Mononuclear cell (primary cell): Measurements from ENCODE around the gene NDFIP2. TPM values are rescaled to one million over a fixed set of nuclear protein-coding genes. Genes with fewer than 3 reads are reported as not detected.

ENCODE experiments used
- H3K27me3 ChIP-seq: 2 replicates; pipeline ENCODE4 v1.6.0; 2011; ENCODE audit warnings: low read length, control low read depth; ENCODE audit not compliant: insufficient read depth
- H3K4me1 ChIP-seq: 2 replicates; pipeline ENCODE4 v1.5.1; 2011; ENCODE audit warnings: mild to moderate bottlenecking, low read length, control low read depth; ENCODE audit not compliant: insufficient read depth
- H3K4me3 ChIP-seq: 2 replicates; pipeline ENCODE4 v1.5.1; 2011; ENCODE audit warnings: mild to moderate bottlenecking, low read length, moderate library complexity
- H3K9me3 ChIP-seq: 2 replicates; pipeline ENCODE4 v1.5.1; 2011; ENCODE audit warnings: low read depth, mild to moderate bottlenecking, control low read depth, low read length
- total RNA-seq: library from RNA; depleted of rRNA; stranded (reverse); fragments of >200 nt; gene quantifications from one replicate; pipeline ENCODE4 v1.2.3, GENCODE V29; 2012

Gene NDFIP2
- total RNA-seq, 1 donor, result 1.2 TPM

- no peaks in the 10 kb centered on the region for H3K9me3 ChIP-seq
Measured at GRCh38 chr13:79497852-79498251, 16.9 kb downstream of the NDFIP2 start.

GRCh38 chr13:79500829-79501228 lies 19.9 kb downstream of the NDFIP2 start:
- H3K4me3 ChIP-seq, result no peak overlapping the region

More at GRCh38 chr13:79497852-79498251, 16.9 kb downstream of the NDFIP2 start:
- H3K4me1 ChIP-seq, result no peaks in the 10 kb centered on the region
- H3K4me3 ChIP-seq, result no peak overlapping the region
- peaks cover 6% of the 10 kb centered on the region for H3K27me3 ChIP-seq

GRCh38 chr13:79501538-79502232 lies 20.7 kb downstream of the NDFIP2 start:
- Histone ChIP-seq H3K9me3 (no peaks in the 10 kb centered on the region), H3K4me3 (no peak overlapping the region), H3K27me3 (no peaks in the 10 kb centered on the region), H3K4me1 (no peaks in the 10 kb centered on the region)

More at GRCh38 chr13:79500829-79501228, 19.9 kb downstream of the NDFIP2 start:
- H3K27me3 ChIP-seq, result peaks cover 2% of the 10 kb centered on the region
- H3K9me3 ChIP-seq, result no peaks in the 10 kb centered on the region
- H3K4me1 ChIP-seq, result no peaks in the 10 kb centered on the region

GRCh38 chr13:79502859-79503468 lies 22.0 kb downstream of the NDFIP2 start:
- no peaks in the 10 kb centered on the region for H3K9me3 ChIP-seq
- no peak overlapping the region for H3K4me3 ChIP-seq
- H3K4me1 ChIP-seq, result no peaks in the 10 kb centered on the region
- H3K27me3 ChIP-seq, result no peaks in the 10 kb centered on the region

GRCh38 chr13:79503473-79504017 lies 22.6 kb downstream of the NDFIP2 start:
- Histone ChIP-seq H3K27me3 (no peaks in the 10 kb centered on the region), H3K9me3 (no peaks in the 10 kb centered on the region), H3K4me1 (no peaks in the 10 kb centered on the region), H3K4me3 (no peak overlapping the region)

- no peaks in the 10 kb centered on the region for H3K9me3 ChIP-seq
- H3K4me3 ChIP-seq, result no peak overlapping the region
- H3K4me1 ChIP-seq, result no peaks in the 10 kb centered on the region
- H3K27me3 ChIP-seq, result no peaks in the 10 kb centered on the region
Measured at GRCh38 chr13:79508224-79508961, 27.4 kb downstream of the NDFIP2 start.

GRCh38 chr13:79511611-79512010 lies 30.7 kb downstream of the NDFIP2 start:
- H3K4me1 ChIP-seq, result no peaks in the 10 kb centered on the region
- H3K4me3 ChIP-seq, result no peak overlapping the region
- no peaks in the 10 kb centered on the region for H3K27me3 ChIP-seq
- H3K9me3 ChIP-seq, result no peaks in the 10 kb centered on the region

GRCh38 chr13:79512950-79513349 lies 32.0 kb downstream of the NDFIP2 start:
- Histone ChIP-seq H3K27me3 (no peaks in the 10 kb centered on the region), H3K4me1 (no peaks in the 10 kb centered on the region), H3K9me3 (no peaks in the 10 kb centered on the region), H3K4me3 (no peak overlapping the region)

GRCh38 chr13:79516595-79516994 lies 35.6 kb downstream of the NDFIP2 start:
- Histone ChIP-seq H3K27me3 (no peaks in the 10 kb centered on the region), H3K9me3 (no peaks in the 10 kb centered on the region), H3K4me3 (no peak overlapping the region), H3K4me1 (no peaks in the 10 kb centered on the region)

- H3K4me1 ChIP-seq, result peaks cover 7% of the 10 kb centered on the region
Measured at GRCh38 chr13:79519255-79519654, 38.3 kb downstream of the NDFIP2 start.

GRCh38 chr13:79522583-79522982 lies 41.6 kb downstream of the NDFIP2 start:
- H3K9me3 ChIP-seq, result no peaks in the 10 kb centered on the region
- peaks cover 13% of the 10 kb centered on the region for H3K4me1 ChIP-seq
- H3K27me3 ChIP-seq, result no peaks in the 10 kb centered on the region
- H3K4me3 ChIP-seq, result no peak overlapping the region

More at GRCh38 chr13:79519255-79519654, 38.3 kb downstream of the NDFIP2 start:
- H3K4me3 ChIP-seq, result no peak overlapping the region
- H3K27me3 ChIP-seq, result no peaks in the 10 kb centered on the region
- no peaks in the 10 kb centered on the region for H3K9me3 ChIP-seq

GRCh38 chr13:79525064-79525857 lies 44.3 kb downstream of the NDFIP2 start:
- H3K4me1 ChIP-seq, result peaks cover 13% of the 10 kb centered on the region
- no peaks in the 10 kb centered on the region for H3K9me3 ChIP-seq
- H3K27me3 ChIP-seq, result no peaks in the 10 kb centered on the region
- no peak overlapping the region for H3K4me3 ChIP-seq

- no peak overlapping the region for H3K4me3 ChIP-seq
- no peaks in the 10 kb centered on the region for H3K9me3 ChIP-seq
- no peaks in the 10 kb centered on the region for H3K27me3 ChIP-seq
- peaks cover 9% of the 10 kb centered on the region for H3K4me1 ChIP-seq
Measured at GRCh38 chr13:79527698-79528097, 46.7 kb downstream of the NDFIP2 start.

- no peaks in the 10 kb centered on the region for H3K27me3 ChIP-seq
- H3K9me3 ChIP-seq, result no peaks in the 10 kb centered on the region
- no peak overlapping the region for H3K4me3 ChIP-seq
- peaks cover 5% of the 10 kb centered on the region for H3K4me1 ChIP-seq
Measured at GRCh38 chr13:79528356-79528755, 47.4 kb downstream of the NDFIP2 start.
